NB4 (cell line): ENCODE data around the gene KCNAB2.

Experiments
- MAX ChIP-seq: IDR thresholded peaks from 2 replicates; pipeline ENCODE4 v1.6.1; 2011; ENCODE audit warnings: low read depth, low read length
- POLR2A ChIP-seq: IDR thresholded peaks from 2 replicates; pipeline ENCODE4 v1.6.1; 2011; ENCODE audit warnings: mild to moderate bottlenecking; ENCODE audit not compliant: insufficient read length; ENCODE audit errors: extremely low read depth
- TF ChIP-seq, protein P1 (sequence below): IDR thresholded peaks from one replicate; pipeline ENCODE4 v1.5.1; 2012; ENCODE audit warnings: low read depth, low read length

GRCh38 chr1:5998051-5998905 is 47.4 kb upstream of the KCNAB2 start:
- no peak for TF ChIP-seq POLR2A
- TF ChIP-seq, protein P1, sequence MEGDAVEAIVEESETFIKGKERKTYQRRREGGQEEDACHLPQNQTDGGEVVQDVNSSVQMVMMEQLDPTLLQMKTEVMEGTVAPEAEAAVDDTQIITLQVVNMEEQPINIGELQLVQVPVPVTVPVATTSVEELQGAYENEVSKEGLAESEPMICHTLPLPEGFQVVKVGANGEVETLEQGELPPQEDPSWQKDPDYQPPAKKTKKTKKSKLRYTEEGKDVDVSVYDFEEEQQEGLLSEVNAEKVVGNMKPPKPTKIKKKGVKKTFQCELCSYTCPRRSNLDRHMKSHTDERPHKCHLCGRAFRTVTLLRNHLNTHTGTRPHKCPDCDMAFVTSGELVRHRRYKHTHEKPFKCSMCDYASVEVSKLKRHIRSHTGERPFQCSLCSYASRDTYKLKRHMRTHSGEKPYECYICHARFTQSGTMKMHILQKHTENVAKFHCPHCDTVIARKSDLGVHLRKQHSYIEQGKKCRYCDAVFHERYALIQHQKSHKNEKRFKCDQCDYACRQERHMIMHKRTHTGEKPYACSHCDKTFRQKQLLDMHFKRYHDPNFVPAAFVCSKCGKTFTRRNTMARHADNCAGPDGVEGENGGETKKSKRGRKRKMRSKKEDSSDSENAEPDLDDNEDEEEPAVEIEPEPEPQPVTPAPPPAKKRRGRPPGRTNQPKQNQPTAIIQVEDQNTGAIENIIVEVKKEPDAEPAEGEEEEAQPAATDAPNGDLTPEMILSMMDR, result no peak
- no peak for TF ChIP-seq MAX
